Measurements from ENCODE around the gene INO80B. TPM values are rescaled to one million over a fixed set of nuclear protein-coding genes. Genes with fewer than 3 reads are reported as not detected.

INO80B gene
- total RNA-seq, 1 donor from 2014 or later = 32.7 TPM

GRCh38 chr2:74502147-74502719 lies 47.3 kb downstream of the INO80B start:
- intact Hi-C loops (cut with DNase I) = no loop called here
- DNase-seq (ENCODE audit: extremely low spot score in 2 of 2) = no peak
- Histone ChIP-seq H3K4me1 (peaks cover 74% of the 10 kb centered on the region), H3K27ac (peak overlapping the region; percentile 79), H3K4me3 (peak overlapping the region; percentile 57 to 62), H3K9me3 (no peaks in the 10 kb centered on the region), H3K36me3 (peaks cover 0 to 21% of the 10 kb centered on the region in 2 donors), H3K27me3 (peaks cover 7% of the 10 kb centered on the region)
- TF ChIP-seq POLR2A (IDR thresholded peaks at IDR 0.05) (no peak), CTCF (IDR thresholded peaks at IDR 0.05) (no peak), POLR2AphosphoS5 (IDR thresholded peaks at IDR 0.05; ENCODE audit: insufficient read depth in 1 of 2, low read depth in 1 of 2) (no peak)

GRCh38 chr2:74502720-74503505 lies 48.0 kb downstream of the INO80B start:
- H3K9me3 ChIP-seq = no peaks in the 10 kb centered on the region
- H3K36me3 ChIP-seq = peaks cover 0 to 21% of the 10 kb centered on the region in 2 donors
- DNase-seq (ENCODE audit: extremely low spot score in 2 of 2) = no peak
- H3K27ac ChIP-seq = peak overlapping the region; percentile 79
- intact Hi-C loops (cut with DNase I) = no loop called here
- TF ChIP-seq POLR2AphosphoS5 (IDR thresholded peaks at IDR 0.05; ENCODE audit: insufficient read depth in 1 of 2, low read depth in 1 of 2) = peak; percentile 67 to 72
- no peak for TF ChIP-seq CTCF (IDR thresholded peaks at IDR 0.05)
- TF ChIP-seq POLR2A (IDR thresholded peaks at IDR 0.05) = no peak
- peaks cover 6% of the 10 kb centered on the region for H3K27me3 ChIP-seq
- H3K4me3 ChIP-seq = peak overlapping the region; percentile 57 to 62
- peaks cover 67% of the 10 kb centered on the region for H3K4me1 ChIP-seq

DNA sequence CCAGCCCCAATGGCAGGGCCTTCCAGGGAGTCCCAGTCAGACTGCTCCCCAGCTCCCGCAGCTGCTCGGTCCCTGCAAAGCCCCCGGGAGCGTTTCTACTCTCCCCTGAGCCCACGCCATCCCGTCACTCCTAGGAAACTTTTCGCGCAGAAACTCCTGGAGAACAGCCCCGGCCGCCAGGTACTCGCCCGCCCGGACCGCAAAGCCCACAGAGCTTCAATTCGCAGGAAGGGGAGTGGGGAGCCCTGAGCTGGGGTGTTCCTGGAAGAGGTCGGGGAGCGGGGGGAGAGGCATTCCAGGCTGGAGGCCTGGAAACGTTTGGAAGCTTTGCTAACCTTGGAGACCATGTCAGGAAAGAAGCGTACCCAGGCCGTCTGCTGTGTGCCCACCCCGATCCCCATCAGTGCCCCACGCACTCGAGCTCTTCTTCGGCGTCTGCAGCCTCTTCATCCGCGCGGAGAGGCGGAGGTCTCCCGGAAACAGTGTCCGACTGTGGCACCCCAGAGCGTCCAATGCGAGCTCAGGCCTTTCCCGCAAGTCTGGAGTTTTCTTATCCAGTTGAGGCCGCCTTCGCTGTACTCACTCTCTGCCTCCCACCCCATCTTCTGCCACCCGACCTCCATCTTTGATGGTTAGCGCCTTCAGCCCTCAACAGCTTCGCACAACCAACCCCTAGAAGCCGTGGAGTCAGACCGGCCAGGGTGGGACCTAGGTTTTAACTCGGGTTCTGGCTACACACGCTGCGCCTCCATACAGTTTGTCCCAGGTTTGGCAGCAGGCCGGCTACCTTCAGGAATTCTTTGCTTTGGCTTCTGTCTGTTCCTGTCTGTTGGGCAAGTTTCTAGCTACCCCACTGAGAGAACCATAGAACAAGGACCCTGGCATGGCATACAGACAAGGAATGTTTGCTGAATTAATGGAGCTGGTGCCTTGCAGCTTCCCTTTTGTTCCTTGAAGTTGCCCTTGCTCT lies 48.9 kb downstream of the INO80B start:
- H3K4me3 ChIP-seq = peak overlapping the region; percentile 57 to 62
- peak overlapping the region; percentile 79 for H3K27ac ChIP-seq
- H3K36me3 ChIP-seq = peaks cover 0 to 21% of the 10 kb centered on the region in 2 donors
- no peak for DNase-seq (ENCODE audit: extremely low spot score in 2 of 2)
- H3K27me3 ChIP-seq = peaks cover 6% of the 10 kb centered on the region
- TF ChIP-seq CTCF (IDR thresholded peaks at IDR 0.05) (no peak), POLR2AphosphoS5 (IDR thresholded peaks at IDR 0.05; ENCODE audit: insufficient read depth in 1 of 2, low read depth in 1 of 2) (peak in 1 of 2 donors; percentile 51)
- H3K9me3 ChIP-seq = no peaks in the 10 kb centered on the region
- peaks cover 65% of the 10 kb centered on the region for H3K4me1 ChIP-seq
- intact Hi-C loops (cut with DNase I) = no loop called here

GRCh38 chr2:74504591-74504990 lies 49.7 kb downstream of the INO80B start:
- Histone ChIP-seq H3K9me3 (no peaks in the 10 kb centered on the region), H3K36me3 (peaks cover 0 to 21% of the 10 kb centered on the region in 2 donors), H3K4me1 (peaks cover 57% of the 10 kb centered on the region), H3K27ac (no peak overlapping the region), H3K4me3 (no peak overlapping the region), H3K27me3 (no peaks in the 10 kb centered on the region)
- intact Hi-C loops (cut with DNase I) = no loop called here
- TF ChIP-seq CTCF (IDR thresholded peaks at IDR 0.05) (no peak), POLR2A (IDR thresholded peaks at IDR 0.05) (no peak), POLR2AphosphoS5 (IDR thresholded peaks at IDR 0.05; ENCODE audit: insufficient read depth in 1 of 2, low read depth in 1 of 2) (no peak)
- no peak for DNase-seq (ENCODE audit: extremely low spot score in 2 of 2)

Data from vagina (tissue), 2 donors.